DMS153 treated with DMSO at 0.1 percent for 48 hours (cell line): ENCODE measurements around the gene DPP10.

Experiments
- DNase-seq: peaks from one replicate; lab custom pipeline; 2025; ENCODE audit not compliant: unreplicated experiment; lab: John Stamatoyannopoulos, UW

The DPP10 gene

DNA sequence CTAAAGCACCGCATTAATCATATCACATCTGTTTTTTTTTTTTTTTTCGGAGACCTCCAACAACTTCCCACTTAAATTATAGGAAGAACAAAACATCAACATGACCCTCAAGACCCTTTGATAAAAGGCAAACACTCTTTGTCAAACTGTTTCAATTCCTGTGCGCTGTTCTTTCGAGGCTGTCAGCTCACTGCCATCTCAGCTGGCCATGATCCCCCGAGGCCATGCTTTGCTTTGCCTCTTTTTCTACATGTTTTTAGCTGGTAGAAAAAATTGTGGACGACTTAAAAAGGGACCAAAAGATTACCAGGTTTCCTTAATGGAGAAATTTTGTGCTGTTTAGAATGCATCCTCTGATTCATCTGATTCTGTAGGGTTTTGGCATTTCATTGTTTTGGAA is 138.2 kb downstream of the DPP10 start:
- DNase-seq = no peak

DNA sequence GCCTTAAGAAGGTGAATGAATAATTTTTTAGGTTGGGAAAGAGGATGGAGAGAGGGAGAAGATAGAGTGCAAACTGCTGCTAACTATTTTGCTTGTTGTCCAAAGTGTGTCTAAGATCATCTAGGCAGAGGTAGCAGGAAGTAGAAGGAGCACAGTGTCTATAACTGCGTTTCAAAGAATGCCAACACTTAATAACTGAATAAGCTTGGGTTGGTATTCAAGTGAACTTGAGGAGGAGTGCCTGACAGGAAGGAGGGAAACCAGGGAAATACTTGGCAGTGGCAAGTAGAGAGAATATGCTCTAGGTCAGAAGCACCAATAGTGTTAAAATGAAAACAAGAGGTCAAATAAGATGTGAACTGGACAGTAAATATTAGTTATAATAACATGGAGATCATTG is 155.9 kb downstream of the DPP10 start:
- no peak for DNase-seq

DNA sequence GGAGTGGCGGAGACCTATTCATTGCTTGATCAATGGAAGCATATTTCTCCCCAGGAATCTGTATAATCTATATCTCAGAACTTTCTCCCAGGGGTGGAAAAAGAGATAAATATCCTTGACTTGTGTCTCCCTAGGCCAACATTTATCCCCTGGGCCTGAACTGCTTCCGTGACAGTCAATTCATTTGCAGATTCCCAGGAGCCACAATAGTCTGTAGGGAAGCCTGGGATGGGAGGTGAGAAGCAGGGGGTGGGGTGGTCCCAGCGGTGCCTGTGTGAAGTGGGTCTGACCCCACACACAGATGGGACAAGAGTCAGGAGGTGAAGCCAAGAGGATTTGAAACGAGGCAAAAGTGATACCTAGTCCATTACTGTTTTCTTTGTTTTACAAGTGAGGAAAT is 166.8 kb downstream of the DPP10 start:
- DNase-seq = no peak

DNA sequence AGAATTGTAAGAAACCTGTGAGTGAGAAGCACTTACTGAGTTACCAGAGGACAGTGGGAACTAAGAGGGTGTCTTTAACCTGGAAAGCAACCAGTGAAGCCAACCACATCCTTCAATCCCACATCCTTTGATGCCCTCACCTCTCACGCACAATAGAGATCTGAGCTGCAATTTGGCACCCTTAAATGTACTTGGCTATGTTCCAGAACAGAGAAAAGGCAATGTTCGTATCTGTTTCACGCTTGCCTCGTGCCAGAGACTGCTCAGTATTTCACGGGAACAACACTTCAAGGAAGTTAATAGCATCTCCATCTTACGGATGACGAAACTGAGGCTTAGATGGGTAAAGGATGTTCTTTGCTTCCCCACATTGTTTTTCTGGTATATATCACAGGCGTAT is 167.4 kb downstream of the DPP10 start:
- peak; percentile 37 for DNase-seq

DNA sequence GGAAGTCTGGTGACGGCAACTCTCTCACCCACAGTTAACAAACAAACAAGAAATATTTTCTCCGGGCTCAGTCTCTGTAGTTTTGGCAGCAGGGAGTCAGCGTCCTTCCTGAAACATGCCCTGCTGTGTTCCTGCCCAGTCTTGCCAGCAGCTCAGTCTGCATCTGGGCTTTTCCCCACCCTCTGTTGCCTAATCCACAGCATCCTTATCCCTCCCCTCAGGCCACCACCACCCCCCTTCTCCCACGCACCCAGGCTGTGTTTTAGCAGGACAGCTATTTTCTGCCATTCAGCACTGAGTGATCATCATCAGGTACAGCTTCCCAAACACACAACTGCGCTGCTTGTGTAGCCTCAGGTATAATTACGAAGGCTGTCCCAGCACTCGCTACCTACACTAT is 168.2 kb downstream of the DPP10 start:
- DNase-seq = no peak

DNA sequence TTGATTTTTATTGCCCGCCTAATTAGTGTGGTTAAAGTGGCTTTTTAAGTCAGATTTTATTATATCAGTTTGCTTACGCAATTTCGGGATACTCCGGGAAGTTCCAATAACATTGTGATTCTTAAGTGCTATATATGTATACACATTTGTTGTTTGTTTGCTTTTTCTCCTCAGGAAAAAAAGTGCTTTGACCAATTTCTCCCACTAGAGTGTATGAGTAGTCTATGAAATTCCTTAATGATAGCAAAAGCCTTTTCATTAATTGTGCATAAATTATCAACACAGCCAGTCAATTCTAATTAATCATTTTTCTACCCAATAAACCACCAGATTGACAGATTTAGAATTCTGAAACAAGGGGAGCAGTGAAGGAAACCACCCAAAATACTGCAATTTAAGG is 172.2 kb downstream of the DPP10 start:
- DNase-seq = no peak

DNA sequence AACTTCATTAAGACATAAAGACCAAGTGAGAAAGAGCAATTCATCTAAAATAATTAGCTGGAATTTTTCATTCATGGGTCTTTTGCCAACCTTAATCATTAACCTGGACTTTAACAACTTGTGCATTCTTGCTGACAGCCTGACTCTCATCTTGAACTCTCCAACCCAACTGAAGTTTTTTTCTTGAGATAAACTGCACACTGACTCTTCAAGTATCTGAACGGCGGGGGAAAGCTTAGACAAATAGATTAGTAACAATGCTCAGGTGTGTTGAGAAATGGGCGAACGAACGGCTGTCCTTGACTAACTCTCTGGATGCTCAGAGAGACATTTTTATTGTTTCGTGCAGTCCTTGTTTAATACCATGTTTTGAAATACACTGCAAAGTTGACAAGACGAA is 186.0 kb downstream of the DPP10 start:
- no peak for DNase-seq

DNA sequence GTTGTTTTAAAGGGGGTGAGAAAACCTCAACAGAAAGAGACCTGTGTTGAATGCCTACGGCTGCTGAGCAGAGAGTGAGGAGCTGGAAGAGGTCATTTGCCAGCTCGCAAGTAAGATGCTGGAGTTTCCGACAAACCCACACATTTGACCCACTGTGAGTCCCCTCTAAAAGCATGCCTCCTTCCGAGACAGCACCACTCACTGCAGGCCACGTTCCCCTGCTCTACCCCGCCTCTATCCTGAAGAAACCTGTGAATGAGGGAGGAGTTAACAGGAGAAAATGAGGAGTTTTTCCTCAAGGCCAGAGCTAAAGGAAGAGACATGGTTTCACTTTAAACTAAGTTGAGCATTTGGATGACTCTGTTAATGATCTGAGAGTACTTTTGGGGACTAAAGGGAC is 188.7 kb downstream of the DPP10 start:
- DNase-seq = no peak

DNA sequence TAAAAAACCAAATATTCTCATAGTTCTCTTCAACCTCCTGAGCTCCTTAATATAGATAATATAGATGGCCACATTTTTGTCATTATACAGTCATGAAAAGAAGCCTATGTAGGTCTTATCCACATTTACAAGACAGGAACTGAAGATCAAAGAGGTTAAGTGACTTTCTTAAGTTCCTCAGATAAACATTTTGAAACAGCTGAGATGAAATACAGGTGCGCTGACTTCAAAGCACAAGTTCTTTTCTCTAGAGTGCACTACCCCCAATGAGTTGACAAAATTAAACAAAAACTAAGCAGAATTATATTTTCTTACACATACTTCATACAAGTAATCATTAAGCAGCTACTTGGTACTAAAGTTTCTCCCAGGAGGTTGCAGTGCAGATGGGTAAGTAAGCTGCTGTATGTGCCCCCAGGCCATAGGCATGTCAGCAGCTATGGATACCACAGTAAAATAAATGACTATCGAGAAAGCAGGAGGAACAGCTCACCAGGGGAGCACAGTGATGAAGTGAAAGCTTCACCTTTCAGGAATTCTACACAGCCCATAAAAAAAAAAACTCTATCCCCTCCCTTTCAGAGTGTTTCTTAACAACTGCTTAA is 199.8 kb downstream of the DPP10 start:
- DNase-seq = no peak

DNA sequence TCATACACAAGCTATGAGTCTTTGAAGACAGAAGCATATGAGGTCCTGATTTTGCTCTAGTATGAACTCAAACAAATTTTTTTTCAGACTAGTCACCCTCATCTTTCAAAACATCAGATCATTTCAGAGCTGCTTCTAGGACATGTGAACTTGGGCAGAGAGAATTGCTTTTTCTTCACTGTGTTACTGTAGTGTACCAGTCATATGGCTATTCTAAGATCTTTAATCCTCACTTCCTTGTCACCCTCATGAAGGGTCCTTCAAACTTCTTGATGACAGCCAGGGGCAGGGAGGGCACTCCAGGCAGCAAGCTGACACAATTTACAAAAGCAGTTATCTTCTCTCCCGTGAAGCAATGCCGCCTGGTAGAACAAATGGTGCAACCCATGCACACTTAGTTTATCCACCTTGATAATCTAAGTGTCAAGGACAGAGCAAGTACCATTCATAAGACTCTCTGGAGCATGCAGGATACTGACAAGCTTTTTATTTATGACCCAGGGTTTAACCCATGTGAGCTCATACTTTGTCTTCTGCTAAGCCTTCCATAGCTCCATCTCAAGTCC is 200.6 kb downstream of the DPP10 start:
- no peak for DNase-seq

DNA sequence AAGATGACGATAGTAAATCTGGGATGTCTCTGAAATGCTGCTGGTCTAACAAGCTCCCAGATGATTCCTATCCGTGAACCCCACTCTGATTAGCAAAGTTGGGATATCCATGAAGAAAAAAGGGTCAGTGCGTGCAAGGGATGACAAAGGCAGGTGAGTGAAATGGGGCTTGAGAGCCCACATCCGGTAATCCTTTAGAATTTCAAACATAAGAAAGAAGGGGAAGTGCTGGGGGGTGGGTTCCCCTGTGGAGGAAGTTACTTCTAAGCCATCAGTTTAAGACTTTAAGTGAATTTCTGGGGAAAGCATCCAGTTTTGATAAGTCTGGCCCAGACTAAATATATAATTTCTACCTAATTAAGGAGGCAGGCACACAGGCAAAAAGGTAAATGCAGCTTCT is 209.5 kb downstream of the DPP10 start:
- no peak for DNase-seq

DNA sequence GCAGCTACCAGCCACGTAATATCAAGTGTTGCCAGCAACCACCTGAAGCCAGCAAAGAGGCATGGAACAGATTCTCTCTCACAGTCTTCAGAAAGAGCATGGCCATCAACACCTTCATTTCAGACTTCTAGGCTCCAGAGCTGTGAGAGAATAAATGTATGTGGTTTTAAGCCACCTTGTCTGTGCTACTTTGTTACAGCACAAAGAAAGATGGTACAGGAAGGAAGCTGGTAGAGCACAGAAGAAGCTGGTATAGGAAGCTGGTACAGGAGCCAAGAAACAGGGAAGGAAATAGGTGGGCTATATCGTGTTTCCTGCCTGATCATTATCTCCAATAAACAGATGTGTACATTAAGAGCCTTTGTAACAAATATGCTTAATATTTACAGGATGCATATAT is 217.4 kb downstream of the DPP10 start:
- DNase-seq = no peak

DNA sequence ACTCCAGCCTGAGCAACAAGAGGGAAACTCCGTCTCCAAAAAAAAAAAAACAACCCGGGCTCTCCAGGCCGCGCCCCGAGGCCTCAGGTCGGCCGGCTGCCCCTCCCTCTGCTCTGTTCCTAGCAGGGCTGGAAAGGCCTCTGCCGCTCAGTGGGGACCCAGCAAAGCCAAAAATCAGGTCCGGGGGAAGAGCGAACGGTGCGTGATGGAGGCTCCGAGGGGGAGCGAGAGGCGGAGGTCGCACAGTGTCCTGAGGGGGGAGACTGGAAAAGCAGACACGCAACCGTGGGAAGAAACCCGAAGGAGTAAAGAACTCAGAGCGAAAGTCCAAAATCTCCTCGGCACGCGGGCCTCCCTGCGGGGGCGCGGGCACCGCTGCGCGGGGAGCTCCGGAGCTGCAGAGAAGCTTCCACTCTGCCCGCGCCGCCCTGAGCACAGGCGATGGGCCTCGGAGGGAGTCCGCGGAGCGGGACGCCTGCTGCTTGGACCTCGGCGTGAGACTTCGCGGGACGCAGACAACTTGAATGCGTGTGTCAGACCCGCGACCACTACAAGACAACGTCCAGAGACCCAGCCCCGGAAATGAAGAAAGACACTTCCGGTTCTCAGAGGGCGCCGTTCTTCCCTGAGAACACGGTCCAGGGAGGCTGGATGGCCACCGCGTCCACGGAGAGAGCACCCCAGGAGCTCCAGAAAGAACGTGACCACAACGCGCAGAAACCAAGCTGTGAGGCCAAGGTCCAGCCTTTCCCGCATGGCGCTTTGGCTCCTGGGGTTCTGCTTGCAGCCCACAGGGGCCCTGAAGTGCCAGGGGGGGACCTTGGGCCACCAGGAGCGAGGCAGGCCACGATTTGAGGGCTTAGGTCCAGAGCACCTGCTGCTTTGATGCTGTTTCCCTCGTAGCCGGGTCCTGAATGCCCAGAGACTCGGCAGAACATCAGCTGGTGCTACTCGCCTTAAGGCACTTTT is 219.8 kb downstream of the DPP10 start:
- DNase-seq = peak; percentile 5

DNA sequence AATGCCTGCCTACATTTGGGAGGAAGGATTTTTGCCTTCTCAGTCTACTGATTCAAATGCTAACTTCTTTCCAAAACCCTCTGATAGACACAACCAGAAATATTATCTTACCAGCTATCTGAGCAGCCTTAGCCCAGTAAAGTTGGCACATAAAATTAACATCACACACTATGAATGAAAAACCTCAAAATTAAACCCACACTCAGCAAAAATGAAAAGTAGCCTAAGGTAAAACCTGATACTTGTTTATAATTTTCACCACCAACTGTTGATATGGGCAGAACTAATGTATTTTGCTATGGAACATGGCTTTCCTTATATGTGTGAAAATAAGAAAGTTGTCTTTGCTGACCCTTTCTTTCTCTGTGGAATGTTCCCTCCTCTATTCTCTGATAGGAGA is 226.0 kb downstream of the DPP10 start:
- DNase-seq = no peak

DNA sequence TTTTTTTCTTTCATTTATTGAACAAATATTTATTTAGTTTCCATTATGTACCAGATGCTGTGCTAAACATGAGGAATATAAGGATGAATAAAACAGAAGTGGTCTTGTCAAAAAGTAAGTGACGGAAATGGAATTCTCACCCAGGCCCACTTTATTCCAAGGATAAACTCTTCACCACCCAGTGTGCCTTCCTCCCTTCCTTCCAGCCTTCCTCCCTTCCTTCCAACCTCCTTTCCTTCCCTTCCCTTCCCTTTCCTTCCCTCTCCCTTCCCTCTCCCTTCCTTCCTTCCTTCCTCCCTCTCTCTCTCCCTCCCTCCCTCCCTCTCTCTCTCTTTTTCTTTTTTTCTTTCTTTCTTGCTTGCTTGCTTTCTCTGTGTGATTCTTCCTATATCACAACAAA is 240.8 kb downstream of the DPP10 start:
- no peak for DNase-seq

DNA sequence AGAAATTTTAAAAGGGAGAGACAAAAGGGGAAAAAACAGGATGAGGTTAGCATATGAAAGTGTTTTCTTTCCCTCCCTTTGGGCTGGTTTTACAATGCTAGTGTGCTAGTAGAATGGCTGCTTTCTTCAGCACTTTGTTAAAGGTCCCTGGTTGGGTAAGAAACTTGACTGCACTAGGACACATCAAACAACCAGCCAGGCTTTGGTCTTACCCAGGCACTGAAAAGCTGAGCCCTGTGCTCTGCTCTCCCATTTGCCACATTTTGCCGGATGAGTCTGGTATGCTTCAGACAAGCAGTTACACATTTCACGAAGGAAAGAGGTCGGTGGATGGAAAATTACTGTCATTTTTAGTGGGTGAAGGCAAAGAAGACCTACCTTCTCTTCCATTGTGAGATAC is 242.0 kb downstream of the DPP10 start:
- no peak for DNase-seq

DNA sequence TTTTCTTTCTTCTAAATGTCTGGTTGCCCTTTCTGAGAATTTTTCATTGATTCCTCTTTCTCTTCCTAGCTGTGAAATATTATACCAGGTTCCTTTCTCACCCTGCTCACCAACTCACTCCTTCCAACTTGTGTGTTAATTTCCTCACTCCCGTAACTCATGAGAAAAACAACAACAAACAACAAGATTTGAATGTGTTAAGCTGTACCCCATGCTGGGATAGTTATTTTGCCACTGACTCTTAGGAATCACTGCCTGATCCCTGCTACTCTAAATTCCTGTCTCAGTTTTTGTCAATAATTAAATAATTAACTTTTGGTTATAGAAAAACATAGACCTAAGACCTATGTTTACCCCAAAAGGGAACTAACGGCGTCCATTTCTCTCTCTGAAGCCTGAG is 242.7 kb downstream of the DPP10 start:
- DNase-seq = no peak

DNA sequence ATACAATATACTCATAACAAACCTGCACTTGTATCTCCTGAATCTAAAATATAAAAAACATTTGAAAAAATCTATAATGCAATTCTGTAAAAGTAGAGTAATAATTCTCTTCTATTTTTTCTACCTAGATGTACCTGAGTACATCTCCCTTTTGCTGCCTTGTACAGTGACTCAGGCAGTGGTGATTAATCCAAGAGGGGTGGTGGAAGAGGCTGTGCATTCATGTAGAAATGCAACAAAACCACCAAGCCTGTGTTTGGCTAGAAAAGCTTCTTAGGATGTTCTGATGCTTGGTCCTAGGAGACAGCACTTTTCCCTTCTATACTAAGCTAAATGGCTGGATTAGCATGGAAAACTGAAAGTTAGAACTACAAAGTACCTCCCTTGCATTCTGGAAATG is 245.8 kb downstream of the DPP10 start:
- DNase-seq = no peak

DNA sequence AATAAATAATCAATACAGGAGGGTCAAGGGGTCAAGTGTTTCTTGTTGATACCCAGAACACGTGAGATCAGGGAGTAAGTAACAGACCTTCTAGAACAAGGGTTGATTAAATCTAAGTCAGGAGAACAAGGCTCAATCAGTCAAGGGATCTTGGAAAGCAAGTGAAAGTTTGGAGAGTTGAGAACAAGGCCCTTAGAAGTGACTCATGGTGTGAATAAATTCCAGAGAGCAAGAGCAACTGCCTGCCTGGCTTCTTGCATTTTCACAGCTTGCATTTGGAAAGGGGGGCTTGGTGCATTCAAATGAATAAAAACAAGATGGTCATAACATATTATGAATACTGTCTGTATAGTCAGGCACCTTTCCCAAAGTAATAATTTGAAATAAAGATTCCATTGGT is 256.1 kb downstream of the DPP10 start:
- DNase-seq = no peak

DNA sequence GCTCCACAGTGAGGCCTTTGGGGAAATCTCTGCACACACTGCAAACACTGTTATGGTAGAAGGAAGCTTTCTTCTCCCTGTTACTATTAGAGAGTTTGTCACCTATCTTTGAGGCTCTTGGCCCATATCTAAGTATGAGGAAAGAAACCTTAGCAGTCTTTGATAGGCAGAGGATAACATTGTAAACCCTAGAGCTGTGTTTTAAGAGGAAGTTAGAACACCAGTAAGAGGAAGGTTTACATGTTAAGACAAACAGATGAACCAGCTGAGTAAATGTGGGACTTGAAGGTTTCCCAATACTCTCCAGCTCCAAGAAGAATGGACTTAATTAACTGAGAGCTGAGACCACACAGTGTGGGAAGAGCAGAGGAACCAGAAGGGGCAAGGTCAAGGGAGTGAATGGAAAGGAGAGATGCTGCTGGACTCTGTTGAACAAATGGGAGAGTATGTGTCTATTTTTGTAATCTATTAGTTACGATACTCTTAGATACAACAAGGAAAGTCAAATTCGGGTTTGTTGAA is 257.0 kb downstream of the DPP10 start:
- no peak for DNase-seq

DNA sequence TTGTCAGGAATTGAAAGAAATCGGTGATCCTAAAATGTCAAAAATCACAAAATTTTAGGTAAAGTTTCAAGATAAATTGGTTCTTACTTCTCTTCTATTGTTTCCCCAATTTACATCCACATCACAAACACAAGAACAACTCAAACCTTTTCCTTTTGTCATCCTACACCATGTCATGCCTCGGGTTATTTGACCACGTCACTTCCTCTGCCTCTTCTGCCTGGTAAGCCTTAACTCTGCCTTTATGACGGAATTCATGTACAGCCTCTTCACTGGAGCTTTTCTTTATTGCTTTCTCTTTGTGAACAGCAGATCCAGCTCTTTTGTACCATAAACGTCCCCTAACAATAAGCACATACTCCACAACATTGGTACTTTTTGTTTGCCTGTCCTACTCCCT is 258.0 kb downstream of the DPP10 start:
- no peak for DNase-seq
